GM19238 (cell line): Measurements from ENCODE around the gene PTPRQ.

Experiments
- DNase-seq: peaks from one replicate; pipeline ENCODE4 v3.0.0; 2011; ENCODE audit warnings: low spot score; ENCODE audit not compliant: insufficient read length

The PTPRQ gene

DNA sequence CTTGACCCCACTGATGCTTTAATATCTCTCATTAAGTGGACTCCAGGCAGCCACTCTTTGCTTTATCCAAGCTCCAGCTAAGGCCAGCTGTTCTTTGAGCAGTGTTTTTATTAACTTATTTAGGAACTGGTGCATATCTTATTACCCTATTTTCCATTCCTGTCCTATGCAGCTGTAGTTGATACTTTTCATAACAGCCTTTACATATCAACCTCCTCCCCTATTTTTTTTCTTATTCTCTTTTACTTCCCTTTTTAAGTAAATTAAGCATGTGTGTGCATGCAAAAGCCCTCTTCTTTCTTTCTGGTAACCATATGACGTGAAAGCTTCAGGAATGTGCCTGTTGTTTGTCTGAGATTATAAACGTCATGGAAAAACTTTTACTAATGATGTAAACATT, 121.2 kb downstream of the PTPRQ start:
- DNase-seq, result no peak

DNA sequence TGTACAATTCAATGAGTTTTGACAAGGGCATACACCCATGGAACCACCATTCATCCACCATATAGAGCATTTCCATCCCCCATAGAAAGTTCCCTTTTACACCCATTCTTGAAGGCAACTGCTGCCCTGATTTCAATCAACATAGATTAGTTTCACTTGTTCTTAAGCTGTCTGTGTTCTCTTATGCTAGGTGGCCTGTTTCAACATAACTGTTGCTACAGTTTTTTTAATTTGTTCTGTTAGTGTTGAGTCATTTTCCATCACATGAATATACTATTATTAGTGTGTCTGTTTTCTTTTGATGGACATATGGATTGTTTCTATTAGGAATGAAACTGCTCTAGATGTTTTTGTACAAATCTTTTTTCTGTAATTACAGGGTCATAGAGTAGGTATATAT, 123.4 kb downstream of the PTPRQ start:
- no peak for DNase-seq

DNA sequence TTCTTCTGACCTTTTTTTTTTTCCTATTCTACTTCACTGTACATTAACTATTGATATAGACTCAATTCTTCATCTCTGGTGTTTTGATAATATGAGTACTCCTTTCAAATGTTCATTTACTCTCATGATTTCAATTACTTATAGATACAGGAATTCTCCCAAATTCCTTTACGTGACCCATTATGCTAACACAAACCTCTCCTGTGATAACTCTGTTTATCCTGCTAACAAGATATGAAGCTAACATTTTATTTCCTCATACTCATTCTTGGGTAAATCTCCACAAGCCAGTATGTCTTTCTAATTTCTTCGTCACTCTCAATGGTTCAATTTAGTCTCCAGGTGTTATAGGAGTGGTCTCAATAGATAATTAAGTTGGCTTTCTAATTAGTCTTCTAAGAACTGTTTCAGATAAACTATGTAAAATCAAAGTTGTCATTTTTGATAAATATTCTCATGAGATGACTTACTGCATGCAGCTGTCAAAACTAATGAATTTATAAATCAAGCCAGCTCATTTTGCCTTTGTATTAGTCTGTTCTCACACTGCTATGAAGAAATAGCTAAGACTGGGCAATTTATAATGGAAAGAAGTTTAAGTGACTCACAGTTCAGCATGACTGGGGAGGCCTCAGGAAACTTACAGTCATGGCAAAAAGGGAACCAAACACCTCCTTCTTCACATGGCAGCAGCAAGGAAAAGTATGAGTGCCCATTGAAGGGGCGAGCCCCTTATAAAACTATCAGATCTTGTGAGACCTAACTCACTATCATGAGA, 132.8 kb downstream of the PTPRQ start:
- DNase-seq, result no peak

DNA sequence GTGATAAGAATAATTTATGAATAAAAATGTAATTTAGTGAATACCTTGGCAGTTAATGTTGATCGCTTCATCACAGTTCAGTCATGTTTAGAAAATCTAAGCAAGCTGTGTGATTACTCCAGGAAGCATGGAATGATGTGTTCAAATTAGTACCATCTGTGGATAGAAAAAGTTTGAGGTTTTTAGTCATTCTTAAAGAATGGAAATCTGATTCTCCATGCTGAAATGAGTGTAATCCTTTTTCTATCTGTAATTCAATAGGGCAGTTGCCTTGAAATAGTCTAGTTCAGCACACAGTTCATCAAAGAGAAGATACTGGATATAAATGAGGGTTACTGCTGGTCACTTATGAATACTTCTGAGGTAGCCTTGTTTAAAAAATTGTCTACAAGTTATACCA, 136.2 kb downstream of the PTPRQ start:
- DNase-seq, result no peak

DNA sequence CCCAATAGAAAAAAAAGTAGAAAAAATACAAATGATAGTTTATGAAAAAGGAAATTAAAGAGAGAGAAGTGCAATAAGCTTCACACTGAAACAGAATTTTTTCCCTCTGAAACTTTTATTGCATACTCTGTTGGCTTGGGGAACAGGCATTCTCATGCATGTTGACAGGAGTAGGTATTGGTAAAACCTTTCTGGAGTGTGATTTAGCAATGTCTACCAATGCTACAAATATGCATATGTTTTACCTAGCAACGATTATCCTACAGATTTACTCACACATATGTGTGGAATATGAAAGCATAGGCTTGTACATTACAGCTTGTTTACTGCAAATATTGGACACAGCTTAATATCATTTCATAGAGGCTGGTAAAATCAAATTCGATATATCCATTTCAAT, 137.7 kb downstream of the PTPRQ start:
- DNase-seq, result no peak

DNA sequence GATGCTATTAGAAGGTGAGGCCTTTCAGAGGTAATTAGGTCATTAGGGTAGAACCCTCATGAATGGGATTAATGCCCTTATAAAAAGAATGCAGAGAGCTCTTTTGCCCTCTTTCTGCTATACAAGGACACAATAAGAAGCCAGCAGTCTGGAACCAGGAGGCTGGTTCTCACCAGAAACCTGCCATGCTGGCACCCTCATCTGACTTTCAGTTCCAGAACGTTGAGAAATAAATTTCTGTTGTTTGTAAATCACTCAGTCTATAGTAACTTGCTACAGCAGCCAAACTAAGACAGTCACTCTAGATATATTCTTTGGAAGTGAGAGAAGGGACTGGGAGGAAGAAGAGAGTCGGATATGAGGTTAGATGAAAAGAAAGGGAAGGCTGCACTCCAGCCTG, 138.4 kb downstream of the PTPRQ start:
- no peak for DNase-seq

DNA sequence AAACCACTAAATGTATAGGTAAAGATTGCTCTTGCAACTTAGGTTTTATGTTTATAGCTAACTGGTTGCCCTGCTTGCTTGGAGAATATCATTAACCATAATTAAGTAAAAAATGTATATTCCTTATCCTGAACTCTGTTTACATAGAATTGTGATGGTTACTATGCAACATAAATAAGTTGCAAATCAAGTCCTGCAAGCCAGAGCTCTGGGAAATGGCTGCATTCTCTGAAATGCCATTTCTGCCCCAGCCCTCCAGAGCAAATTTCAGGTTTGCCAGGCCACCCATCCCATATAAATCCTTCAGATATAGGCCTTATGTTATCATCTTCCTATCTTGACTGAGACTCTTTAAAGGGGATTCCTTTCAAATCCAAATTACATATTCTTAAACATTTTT, 145.0 kb downstream of the PTPRQ start:
- no peak for DNase-seq

DNA sequence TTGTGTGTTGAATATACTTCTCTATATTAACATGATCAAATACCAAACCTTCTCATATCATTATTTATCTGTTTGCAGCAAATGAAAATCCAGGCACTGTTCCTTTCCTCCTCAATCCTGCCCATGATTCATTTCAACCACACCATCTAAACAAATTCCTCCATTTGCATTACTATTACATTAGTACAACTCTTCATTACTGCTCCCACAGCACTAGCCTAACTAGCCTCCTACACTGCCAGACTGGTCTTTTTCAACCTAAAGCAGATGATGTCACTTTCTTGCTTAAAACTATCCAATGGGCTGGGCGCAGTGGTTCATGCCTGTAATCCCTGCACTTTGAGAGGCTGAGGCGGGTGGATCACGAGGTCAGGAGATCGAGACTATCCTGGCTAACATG, 146.1 kb downstream of the PTPRQ start:
- DNase-seq, result no peak

DNA sequence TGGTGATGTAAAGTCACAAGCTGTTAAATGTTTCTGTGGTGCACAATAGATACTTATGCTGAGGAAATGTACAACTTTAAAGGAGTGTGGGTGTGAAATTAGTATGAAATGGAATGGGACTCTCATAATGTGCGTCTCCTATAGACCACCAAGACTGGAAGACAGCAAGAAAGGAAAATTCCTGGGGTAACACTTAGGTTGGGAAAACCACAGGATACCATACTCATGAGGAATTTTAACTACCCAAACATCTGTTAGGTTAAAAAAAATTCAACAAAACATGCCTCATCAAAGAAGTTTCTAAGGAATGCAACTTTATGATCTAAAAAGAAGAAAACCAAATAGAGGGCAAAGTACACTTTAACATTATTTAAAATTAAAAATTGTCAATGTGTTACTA, 149.7 kb downstream of the PTPRQ start:
- no peak for DNase-seq

DNA sequence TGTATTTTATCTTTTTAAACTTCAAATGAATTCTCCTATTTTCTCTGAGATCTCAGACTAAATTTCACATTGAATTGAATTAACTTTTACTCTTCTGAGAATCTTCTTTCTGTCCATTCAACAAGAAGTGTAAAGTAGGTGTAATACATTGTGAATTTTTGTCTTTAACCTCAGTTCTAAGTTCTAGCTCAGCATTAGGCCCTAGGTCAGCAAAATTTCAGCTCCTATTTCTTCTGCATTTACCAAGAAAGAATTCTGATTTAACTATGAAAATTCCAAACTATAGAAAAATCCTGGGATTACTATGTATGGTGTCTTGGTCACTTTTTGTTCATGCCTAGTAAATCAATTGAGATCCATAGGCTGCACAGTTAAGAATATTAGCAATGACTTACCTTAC, 152.5 kb downstream of the PTPRQ start:
- no peak for DNase-seq

DNA sequence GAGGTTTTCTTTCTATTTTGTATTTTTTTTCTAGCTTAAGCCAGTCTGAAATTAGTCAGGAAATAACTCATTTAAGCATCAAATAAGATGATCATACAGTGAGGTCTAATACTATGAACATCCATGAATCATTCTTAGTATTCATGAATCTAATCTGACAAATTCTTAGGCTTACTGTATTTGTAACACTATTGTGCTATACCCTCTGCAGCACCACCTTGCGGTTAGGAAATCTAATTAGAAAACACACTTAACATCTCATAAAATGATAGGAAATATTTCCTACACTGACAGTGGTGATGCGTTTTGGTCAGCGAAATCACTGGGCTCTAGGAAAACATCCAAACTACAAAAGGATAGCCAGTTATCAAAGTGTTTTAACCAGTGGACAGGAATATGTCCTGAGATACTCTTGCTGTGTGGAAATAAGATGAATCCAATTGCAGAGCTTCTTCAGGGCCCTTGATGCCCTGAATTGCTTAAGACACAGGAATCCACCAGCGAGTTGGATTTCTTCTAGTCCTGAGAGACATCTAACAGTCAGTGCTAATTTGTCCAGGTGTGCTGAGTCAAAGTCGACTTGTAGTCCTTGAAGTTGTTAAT, 154.1 kb downstream of the PTPRQ start:
- no peak for DNase-seq

DNA sequence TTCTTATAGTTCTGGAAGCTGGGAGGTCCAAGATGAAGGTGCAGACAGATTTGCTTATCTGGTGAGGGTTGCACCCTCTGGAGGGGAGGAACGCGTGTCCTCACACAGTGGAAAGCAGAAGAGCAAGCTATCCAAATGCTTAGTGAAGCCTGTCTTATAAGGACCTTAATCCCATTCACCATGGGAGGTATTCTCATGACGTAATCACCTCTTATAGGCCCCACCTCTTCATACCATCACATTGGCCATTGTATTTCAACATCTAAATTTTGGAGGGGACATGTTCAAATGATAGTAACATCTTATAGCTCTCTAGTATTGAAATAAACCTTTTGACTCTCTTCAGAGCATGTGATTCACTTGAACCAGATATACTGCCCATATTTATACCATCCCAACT, 158.4 kb downstream of the PTPRQ start:
- DNase-seq, result no peak

DNA sequence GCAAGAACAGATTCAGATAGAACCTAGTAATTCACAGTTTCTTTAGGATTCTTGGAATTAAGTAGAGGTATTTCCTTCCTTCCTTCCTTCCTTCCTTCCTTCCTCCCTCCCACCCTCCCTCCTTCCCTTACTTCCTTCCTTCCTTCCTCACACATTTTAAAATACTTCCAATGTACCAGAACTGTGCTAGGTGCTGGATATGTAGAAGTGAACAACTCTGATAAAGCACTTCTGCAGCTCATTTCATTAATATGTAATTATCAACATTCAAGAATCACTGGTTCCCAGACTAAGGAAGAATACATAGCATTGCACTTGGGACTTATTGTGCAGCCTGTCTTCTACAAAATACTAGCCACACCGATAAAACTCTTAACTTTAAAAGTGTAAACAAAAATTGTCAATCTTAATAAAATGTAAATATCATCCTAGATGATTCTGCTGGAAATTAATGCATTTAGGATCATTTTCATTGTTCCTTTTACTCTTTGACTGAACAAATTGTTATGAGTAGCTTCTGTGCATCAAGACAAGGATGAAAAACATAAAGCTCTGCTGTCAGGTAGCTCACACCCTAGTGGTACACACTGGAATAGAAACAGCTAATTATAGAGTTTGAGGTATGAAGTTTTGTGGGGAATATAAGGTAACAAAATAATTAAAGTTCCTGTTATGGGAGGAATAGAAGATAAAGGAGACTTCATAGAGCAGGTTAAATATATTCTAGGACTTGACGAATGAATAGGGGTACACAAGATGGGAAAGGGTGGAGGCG, 163.5 kb downstream of the PTPRQ start:
- DNase-seq, result no peak

DNA sequence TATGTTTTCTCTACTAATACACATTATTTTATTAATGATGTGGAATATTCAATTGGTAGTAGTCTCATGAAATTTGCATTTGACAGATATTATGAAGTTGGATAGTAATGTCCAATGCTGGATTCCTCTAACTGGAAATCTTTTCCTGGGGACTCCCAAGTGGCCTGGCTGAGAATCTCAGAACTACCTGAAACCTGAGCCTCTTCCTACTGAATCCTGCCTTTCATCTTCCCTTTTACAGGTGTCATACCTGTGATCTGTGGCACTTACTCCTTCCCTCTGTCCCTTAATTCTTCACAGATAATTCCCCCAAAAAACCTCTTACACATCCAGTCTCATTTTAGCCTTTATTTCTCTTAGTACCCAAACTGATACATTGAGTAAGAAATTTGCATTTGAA, 173.7 kb downstream of the PTPRQ start:
- no peak for DNase-seq

DNA sequence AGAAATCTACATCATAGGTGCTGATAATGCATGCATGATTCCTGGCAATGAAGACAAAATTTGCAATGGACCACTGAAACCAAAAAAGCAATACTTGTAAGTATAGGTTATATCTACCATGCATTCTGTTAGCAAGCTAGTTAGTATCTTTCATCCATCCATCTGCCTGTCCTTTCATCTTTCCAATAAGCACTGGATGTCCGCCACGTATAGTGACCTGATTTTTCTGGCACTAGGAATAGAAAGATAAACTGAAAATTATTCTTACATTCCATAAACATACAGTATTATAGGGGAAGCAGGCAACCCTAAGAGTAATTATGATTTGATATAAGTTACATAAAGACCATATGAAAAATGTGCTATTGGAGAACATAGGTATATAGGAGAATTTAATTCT, 176.2 kb downstream of the PTPRQ start:
- no peak for DNase-seq

DNA sequence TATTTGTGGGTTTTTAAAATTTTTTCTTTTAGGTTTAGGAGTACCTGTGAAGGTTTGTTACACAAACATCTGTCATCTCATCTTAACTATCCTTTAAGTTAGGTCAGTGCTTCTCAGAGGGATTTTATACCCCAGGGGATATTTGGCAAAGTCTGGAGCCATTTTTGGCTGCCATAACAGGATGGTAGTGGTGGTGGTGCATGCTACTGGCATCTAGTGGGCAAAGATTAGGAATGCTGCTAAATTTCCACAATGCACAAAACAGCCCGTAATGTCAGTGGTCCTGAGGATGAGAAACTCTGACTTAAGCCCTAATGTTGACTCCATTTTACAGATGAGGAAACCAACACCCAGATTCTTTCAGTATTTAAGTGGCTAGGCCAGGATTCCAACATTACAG, 178.2 kb downstream of the PTPRQ start:
- no peak for DNase-seq

DNA sequence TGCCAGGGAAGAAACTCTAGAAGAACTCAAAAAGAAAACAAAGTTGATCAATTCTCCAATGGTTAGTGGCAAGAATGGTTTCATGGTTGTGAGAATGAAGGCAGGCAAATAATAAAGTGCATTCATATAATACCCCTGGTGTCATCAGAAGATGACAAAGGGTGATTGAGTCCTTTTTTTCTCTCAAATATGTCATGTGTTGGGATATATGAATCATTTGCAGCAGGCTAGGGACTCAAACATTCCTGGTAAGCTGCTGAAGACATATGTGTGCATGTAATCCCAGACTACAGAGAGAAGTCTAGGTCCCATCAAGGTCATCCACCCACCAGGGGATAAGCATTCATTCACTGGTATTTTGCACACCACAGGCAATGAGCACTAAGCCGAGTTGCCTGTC, 181.0 kb downstream of the PTPRQ start:
- DNase-seq, result no peak

DNA sequence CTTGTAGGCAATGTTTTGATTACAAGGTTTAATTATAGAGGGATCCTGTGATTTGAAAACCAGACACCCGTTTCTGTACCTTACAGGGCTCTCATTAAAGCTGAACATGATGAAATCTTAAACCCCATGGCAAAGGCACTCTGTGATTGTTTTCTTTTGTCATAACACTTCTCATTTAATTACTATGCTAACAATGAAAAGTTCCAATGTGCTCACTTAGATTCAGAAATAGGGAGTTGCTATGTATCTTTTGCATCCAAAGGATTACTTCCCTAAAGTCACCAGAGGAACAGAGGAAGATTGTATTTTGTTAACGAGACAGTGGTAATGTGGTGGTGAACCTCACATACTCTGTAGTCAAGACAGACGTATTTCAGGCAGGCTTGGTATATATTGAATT, 181.9 kb downstream of the PTPRQ start:
- no peak for DNase-seq

DNA sequence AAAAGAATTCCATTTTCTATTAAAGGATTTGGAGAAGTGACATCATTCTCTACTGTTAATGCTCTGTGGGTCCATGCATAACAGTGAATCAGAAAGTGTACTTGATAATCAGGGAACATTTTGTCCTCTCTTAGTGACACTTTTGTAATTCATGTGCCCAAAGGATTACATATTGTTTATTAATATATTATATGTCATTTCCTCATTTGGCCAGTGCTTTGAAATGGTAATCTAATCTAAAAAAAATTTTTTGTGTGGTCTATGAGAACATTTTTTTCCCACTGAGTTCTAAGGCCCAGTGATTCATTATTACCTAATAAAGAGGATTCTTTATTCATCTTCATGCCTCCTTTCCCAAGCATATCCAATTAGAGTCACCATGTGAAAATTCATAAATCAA, 183.7 kb downstream of the PTPRQ start:
- DNase-seq, result no peak

DNA sequence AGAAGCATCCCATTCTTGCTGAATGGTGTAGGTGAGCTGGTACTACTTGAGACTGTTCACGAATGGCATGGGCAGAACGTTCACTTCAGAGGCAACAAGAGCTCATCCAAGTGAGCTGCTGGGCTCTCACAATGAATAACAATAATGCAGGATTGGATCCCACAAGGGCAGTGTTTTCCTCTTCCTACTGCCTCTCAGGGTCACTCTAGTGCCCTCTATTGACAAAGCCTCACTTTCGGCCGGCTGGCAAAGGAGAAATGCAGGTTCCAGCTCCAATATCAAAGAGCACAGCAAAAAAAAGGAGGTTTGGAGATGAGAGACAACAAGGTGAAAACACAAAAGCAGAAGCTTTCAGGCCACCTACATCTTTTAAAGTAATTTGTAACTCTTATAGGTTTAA, 188.8 kb downstream of the PTPRQ start:
- DNase-seq, result no peak

DNA sequence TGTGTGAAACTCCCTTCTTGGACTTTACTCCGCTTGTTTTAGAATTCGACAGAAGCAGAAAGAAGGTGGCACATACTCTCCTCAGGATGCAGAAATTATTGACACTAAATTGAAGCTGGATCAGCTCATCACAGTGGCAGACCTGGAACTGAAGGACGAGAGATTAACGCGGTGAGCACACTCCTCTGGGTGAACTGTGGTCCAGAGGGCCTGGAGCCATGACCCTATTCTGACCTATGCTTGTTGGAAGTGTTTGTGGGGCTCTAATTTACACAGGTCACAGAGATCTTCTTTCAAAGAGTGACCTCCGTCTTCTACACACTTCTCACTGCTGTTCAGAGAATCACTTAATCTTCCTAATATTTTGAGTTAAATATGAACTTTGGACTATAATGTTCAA, 190.9 kb downstream of the PTPRQ start:
- DNase-seq, result no peak

DNA sequence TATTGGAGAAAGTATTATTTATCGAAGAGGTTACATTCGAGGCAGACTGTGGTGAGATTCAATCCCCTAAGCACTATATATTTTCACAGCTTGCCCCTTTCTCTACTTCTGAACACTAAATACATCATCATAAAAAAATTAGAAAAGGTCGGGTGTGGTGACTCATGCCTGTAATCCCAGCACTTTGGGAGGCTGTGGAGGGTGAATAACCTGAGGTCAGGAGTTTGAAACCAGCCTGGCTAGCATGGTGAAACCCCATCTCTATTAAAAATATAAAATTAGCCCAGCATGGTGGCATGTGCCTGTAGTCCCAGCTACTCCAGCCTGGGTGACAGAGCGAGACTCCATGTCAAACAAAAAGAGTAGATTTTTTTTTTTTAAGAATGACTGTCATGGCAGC, 192.8 kb downstream of the PTPRQ start:
- no peak for DNase-seq

DNA sequence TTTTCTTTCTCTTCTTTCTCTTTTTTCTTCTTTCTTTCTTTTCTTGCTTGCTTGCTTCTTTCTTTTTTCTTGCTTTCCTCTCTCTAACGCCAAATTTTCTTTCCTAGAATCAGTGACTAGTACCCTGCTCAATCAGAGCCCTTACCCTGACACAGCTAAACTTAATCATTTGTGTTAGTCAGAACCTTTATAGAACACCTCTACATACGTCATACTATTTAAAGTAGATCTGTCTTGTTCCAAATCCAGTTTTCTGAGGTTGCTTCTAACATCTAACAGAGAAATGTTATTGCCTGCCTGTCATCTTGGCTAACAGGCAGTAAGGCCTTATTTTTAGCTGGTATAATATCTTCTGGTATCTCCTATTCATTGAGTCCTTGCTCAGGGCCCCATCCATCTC, 197.9 kb downstream of the PTPRQ start:
- DNase-seq, result no peak
